Adrenal gland (tissue), 12 donors: ENCODE data around the gene STARD3NL. TPM values are rescaled to one million over a fixed set of nuclear protein-coding genes. Genes with fewer than 3 reads are reported as not detected.
"Not testable (repeated sequence)": the region's sequence is repeated elsewhere in the genome, so short reads cannot be mapped to it uniquely, and the experiment has no call there.

Experiments
- DNase-seq, 7 donors: peaks; one replicate each; pipeline ENCODE4 v3.0.0-alpha.2; 2019 to 2020
- H3K27ac ChIP-seq, 5 donors: fragments of 200-600 bp; sonication (generic) in 4 of 5; 1 replicate in 3 of 5; 2 replicates in 2 of 5; pipeline versions ENCODE4 v1.5.1 to v1.8.0; 2016 to 2020; ENCODE audit warnings: mild to moderate bottlenecking in 1 of 5
- H3K27me3 ChIP-seq: fragments of 200-600 bp; 2 replicates; pipeline ENCODE4 v1.8.0; 2021
- H3K36me3 ChIP-seq, 2 donors: fragments of 200-600 bp; replicated peaks in 1 of 2; 1 replicate in 1 of 2; 2 replicates in 1 of 2; pipeline versions ENCODE4 v1.5.1 to v1.8.0; 2018 to 2022
- H3K4me1 ChIP-seq, 2 donors: fragments of 200-600 bp; replicated peaks in 1 of 2; 1 replicate in 1 of 2; 2 replicates in 1 of 2; pipeline versions ENCODE4 v1.5.1 to v1.8.0; 2018 to 2021
- H3K4me3 ChIP-seq, 4 donors: fragments of 200-600 bp; sonication (generic) in 3 of 4; one replicate each; pipeline ENCODE4 v1.5.1; 2016 to 2018
- H3K9me3 ChIP-seq, 3 donors: fragments of 200-600 bp; sonication (generic) in 1 of 3; replicated peaks in 1 of 3; 1 replicate in 2 of 3; 2 replicates in 1 of 3; pipeline versions ENCODE4 v1.5.1 to v1.8.0; 2016 to 2021
- CTCF ChIP-seq, 6 experiments: fragments of 450-650 bp in 4 of 6; fragments of 200-600 bp in 2 of 6; sonication (generic) in 1 of 6; IDR thresholded peaks; 1 replicate in 5 of 6; 2 replicates in 1 of 6; pipeline versions ENCODE4 v1.5.1 to v1.8.0; 2016 to 2021; ENCODE audit warnings: antibody characterized with exemption in 6 of 6, mild to moderate bottlenecking in 2 of 6, moderate library complexity in 1 of 6
- POLR2A ChIP-seq, 2 donors: fragments of 450-650 bp; IDR thresholded peaks; one replicate each; pipeline ENCODE4 v1.6.1; 2017; ENCODE audit warnings: antibody characterized with exemption in 2 of 2, mild to moderate bottlenecking in 2 of 2, moderate library complexity in 1 of 2
- WGBS, 4 donors: extraction: QIAGEN DNeasy Blood & Tissue Kit in 2 of 4; methylation state at CpG; one replicate each; pipeline versions ENCODE4 v1.1.5 to v1.1.7; 2013 to 2017; 5-methylcytosine and 5-hydroxymethylcytosine counted together
- intact Hi-C, 2 donors: fragments of 100-400 bp; cut with DNase I; formaldehyde crosslinking; loops; one replicate each; pipeline versions ENCODE4 v1.14.1 to v1.15.0; 2022 to 2023
- polyA plus RNA-seq, 3 donors: library from polyadenylated mRNA; stranded (reverse); fragments of 200-250 nt in 2 of 3; fragments of 350-450 nt in 1 of 3; fragmentation: Illumina TruSeq in 1 of 3; extraction: RNeasy Lipid Tissue Mini Kit (QIAGEN cat#74804) in 1 of 3; gene quantifications; one replicate each; pipeline ENCODE4 v1.2.3, GENCODE V29; 2013 to 2014
- total RNA-seq, 9 donors: library from RNA; depleted of rRNA in 4 of 9; stranded (reverse); fragments of >200 nt in 4 of 9; fragments of 120-200 nt in 1 of 9; fragmentation: NEBNext Ultra II Directional in 1 of 9; extraction: Animal tissue kit (Norgen Biotek cat#: 25700) in 1 of 9; gene quantifications; one replicate each; pipeline versions ENCODE4 v1.1.0 to v1.2.4, GENCODE V29; 2013 to 2023
- donor health status: healthy with polysubstance abuse.
- donor health status: Bipolar disorder and iron deficiency.
- donor health status: DM: yes; HTN: yes; CAD: no.
- donor health status: DM: no; HTN: no; CAD: no.
- donor health status: DM: no; HTN: no; CAD: no.
- donor health status: DM: yes; HTN: yes; CAD: no.

The STARD3NL gene
- total and polyA plus RNA-seq, 12 donors = 13.9 to 61.6 (median 27.6) TPM

GRCh38 chr7:38229884-38230642, 52.0 kb downstream of the STARD3NL start:
- Histone ChIP-seq H3K27ac (no peak overlapping the region), H3K4me1 (no peaks in the 10 kb centered on the region), H3K36me3 (peaks cover 0 to 20% of the 10 kb centered on the region in 2 donors), H3K9me3 (no peaks in the 10 kb centered on the region), H3K4me3 (no peak overlapping the region), H3K27me3 (no peaks in the 10 kb centered on the region)
- no peak for TF ChIP-seq POLR2A (IDR thresholded peaks at IDR 0.05)
- no peak for TF ChIP-seq CTCF (IDR thresholded peaks at IDR 0.05)
- no peak for DNase-seq
- intact Hi-C loops = loop anchor here in 1 of 2 donors (10.0 kb wide), 1 partner anchor 335 kb away; no protein-coding TSS in a partner anchor
- 84 to 90% (median 85%) methylated on average over 6 of the region's 6 CpGs for WGBS, 4 donors

- Histone ChIP-seq H3K4me1 (no peaks in the 10 kb centered on the region), H3K27ac (no peak overlapping the region), H3K4me3 (no peak overlapping the region), H3K9me3 (no peaks in the 10 kb centered on the region), H3K27me3 (no peaks in the 10 kb centered on the region), H3K36me3 (peaks cover 0 to 16% of the 10 kb centered on the region in 2 donors)
- WGBS, 4 donors = 73 to 76% (median 74%) methylated on average over 11 of the region's 11 CpGs
- DNase-seq = peak in 1 of 7 donors; percentile 7
- TF ChIP-seq CTCF (IDR thresholded peaks at IDR 0.05) (no peak), POLR2A (IDR thresholded peaks at IDR 0.05) (no peak)
- intact Hi-C loops = no loop called here
Observed at GRCh38 chr7:38232502-38233366, 54.7 kb downstream of the STARD3NL start.

GRCh38 chr7:38234759-38235158, 56.7 kb downstream of the STARD3NL start:
- H3K27ac ChIP-seq, H3K27me3 ChIP-seq, intact Hi-C loops, H3K4me1 ChIP-seq, DNase-seq, H3K36me3 ChIP-seq, H3K4me3 ChIP-seq, H3K9me3 ChIP-seq: not testable (repeated sequence)
- WGBS, 4 donors = 87 to 94% (median 91%) methylated on average over 11 of the region's 11 CpGs

- TF ChIP-seq POLR2A (IDR thresholded peaks at IDR 0.05) (no peak), CTCF (IDR thresholded peaks at IDR 0.05) (no peak)
Observed at GRCh38 chr7:38235606-38236005, 57.6 kb downstream of the STARD3NL start.

GRCh38 chr7:38239129-38239528, 61.1 kb downstream of the STARD3NL start:
- H3K9me3 ChIP-seq, H3K27me3 ChIP-seq, H3K36me3 ChIP-seq, DNase-seq, H3K4me3 ChIP-seq, H3K4me1 ChIP-seq, H3K27ac ChIP-seq, intact Hi-C loops: not testable (repeated sequence)
- 81 to 88% (median 84%) methylated on average over 2 to 10 of the region's 10 CpGs for WGBS, 4 donors

More at GRCh38 chr7:38235606-38236005, 57.6 kb downstream of the STARD3NL start:
- no peak overlapping the region for H3K27ac ChIP-seq
- 58 to 65% (median 62%) methylated on average over 4 of the region's 4 CpGs for WGBS, 4 donors
- no peak overlapping the region for H3K4me3 ChIP-seq
- intact Hi-C loops = no loop called here
- no peaks in the 10 kb centered on the region for H3K4me1 ChIP-seq
- H3K27me3 ChIP-seq = no peaks in the 10 kb centered on the region
- H3K36me3 ChIP-seq = no peaks in the 10 kb centered on the region
- DNase-seq = no peak
- no peaks in the 10 kb centered on the region for H3K9me3 ChIP-seq
